DMS53 treated with DMSO at 0.1 percent for 48 hours (cell line): ENCODE measurements around the gene LIMD2.
"Not testable (repeated sequence)": the region's sequence is repeated elsewhere in the genome, so short reads cannot be mapped to it uniquely, and the experiment has no call there.

Source experiments
- DNase-seq: peaks from one replicate; lab custom pipeline; 2025; ENCODE audit not compliant: unreplicated experiment; lab: John Stamatoyannopoulos, UW

The LIMD2 gene

GRCh38 chr17:63699638-63700527 lies at the start of gene LIMD2:
LIMD2 (minus strand) TSS chr17:63700125; CDS start chr17:63699298, 827 bp downstream.
- peak; percentile 13 for DNase-seq

- DNase-seq = peak; percentile 93
These were observed 41.7 kb upstream of the LIMD2 start, which contains the start of gene STRADA for GRCh38 chr17:63741408-63742173. STRADA (minus strand) TSS chr17:63741799; CDS start chr17:63728369, 13,430 bp downstream.

- peak; percentile 21 for DNase-seq
These were observed 41.1 kb upstream of the LIMD2 start for GRCh38 chr17:63741143-63741407.

GRCh38 chr17:63740464-63741142 lies 40.7 kb upstream of the LIMD2 start:
- no peak for DNase-seq

GRCh38 chr17:63735691-63736090 lies 35.8 kb upstream of the LIMD2 start:
- no peak for DNase-seq

GRCh38 chr17:63722403-63722802 lies 22.5 kb upstream of the LIMD2 start:
- DNase-seq = no peak

- not testable (repeated sequence) for DNase-seq
These were observed 20.3 kb upstream of the LIMD2 start for GRCh38 chr17:63720194-63720593.

- DNase-seq = no peak
These were observed 19.1 kb upstream of the LIMD2 start for GRCh38 chr17:63718988-63719387.

- DNase-seq = no peak
These were observed 16.5 kb upstream of the LIMD2 start for GRCh38 chr17:63716426-63716825.

- no peak for DNase-seq
These were observed 14.8 kb upstream of the LIMD2 start for GRCh38 chr17:63714550-63715277.

- no peak for DNase-seq
These were observed 9.2 kb upstream of the LIMD2 start for GRCh38 chr17:63709110-63709509.

GRCh38 chr17:63707151-63707550 lies 7.2 kb upstream of the LIMD2 start:
- no peak for DNase-seq

GRCh38 chr17:63706336-63707082 lies 6.6 kb upstream of the LIMD2 start:
- DNase-seq = no peak

GRCh38 chr17:63705657-63706056 lies 5.7 kb upstream of the LIMD2 start:
- no peak for DNase-seq

- no peak for DNase-seq
These were observed 4.9 kb upstream of the LIMD2 start for GRCh38 chr17:63704836-63705235.

GRCh38 chr17:63704259-63704576 lies 4.3 kb upstream of the LIMD2 start:
- no peak for DNase-seq

GRCh38 chr17:63703556-63704258 lies 3.8 kb upstream of the LIMD2 start:
- DNase-seq = no peak

- DNase-seq = no peak
These were observed 3.1 kb upstream of the LIMD2 start for GRCh38 chr17:63703029-63703428.

GRCh38 chr17:63702721-63703015 lies 2.7 kb upstream of the LIMD2 start:
- no peak for DNase-seq
